ENCODE data around the gene SCYL3. TPM values are rescaled to one million over a fixed set of nuclear protein-coding genes. Genes with fewer than 3 reads are reported as not detected.

SCYL3 gene, protein sequence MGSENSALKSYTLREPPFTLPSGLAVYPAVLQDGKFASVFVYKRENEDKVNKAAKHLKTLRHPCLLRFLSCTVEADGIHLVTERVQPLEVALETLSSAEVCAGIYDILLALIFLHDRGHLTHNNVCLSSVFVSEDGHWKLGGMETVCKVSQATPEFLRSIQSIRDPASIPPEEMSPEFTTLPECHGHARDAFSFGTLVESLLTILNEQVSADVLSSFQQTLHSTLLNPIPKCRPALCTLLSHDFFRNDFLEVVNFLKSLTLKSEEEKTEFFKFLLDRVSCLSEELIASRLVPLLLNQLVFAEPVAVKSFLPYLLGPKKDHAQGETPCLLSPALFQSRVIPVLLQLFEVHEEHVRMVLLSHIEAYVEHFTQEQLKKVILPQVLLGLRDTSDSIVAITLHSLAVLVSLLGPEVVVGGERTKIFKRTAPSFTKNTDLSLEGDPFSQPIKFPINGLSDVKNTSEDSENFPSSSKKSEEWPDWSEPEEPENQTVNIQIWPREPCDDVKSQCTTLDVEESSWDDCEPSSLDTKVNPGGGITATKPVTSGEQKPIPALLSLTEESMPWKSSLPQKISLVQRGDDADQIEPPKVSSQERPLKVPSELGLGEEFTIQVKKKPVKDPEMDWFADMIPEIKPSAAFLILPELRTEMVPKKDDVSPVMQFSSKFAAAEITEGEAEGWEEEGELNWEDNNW
- total RNA-seq (10 to 100 TPM in 1 of 2 donors, 1 to 10 TPM in 1; 7.4 to 11.2 TPM), total RNA-seq (30.7 to 65.9 reads per million in 2 donors)

DNA sequence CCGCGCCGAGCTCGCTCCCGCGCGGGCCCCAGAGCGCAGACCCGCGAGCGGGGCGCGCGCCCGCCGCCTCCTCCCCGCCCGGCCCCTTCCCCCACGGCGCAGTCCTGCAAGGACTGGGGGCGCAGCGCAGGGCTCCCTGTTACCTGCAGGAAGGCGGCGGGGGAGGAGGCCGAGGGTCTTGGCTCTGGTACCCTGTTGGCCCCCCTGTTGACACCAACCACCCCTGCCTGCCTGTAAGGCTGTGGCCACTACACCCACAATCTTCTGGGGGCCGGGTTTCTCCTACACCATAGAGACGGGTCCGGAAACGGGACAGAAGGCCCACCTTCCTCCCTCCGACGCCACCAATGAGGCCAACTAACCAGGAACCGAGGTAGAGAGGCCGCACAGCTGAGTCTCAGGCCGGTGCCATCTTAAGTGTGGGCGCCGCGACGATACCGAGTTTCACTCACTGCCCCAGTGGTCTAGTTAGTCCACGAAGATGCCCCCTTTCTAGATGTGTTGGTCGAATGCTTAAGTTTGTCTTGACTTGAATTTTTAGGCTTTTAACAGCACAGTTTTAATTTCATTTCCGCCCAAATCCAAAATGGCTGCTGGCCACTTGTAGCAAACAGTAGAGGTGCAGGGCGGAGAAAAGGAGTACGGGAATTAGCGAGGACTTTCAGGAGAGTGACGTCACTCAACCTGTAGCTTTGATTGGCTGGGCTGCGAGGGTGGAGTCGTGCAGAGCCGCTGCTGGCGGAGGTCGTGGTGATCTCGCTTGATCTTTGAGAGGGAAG, at the start of gene SCYL3:
Gene SCYL3, minus strand, starts transcription at position 252 of the 779 bp plus-strand sequence. CDS start 5,056 bp downstream, outside the sequence.
- Mint-ChIP-seq H3K36me3 (ENCODE audit: low read depth) (peaks cover 2% of the 10 kb centered on the region), H3K27ac (peak within 1 kb of the TSS; percentile 100), H3K4me1 (peaks cover 42% of the 10 kb centered on the region), H3K4me3 (peak within 1 kb of the TSS; percentile 92), H3K27me3 (peaks cover 17% of the 10 kb centered on the region)
- DNase-seq (peak; percentile 78 to 82 (median 80)), ATAC-seq (peak; percentile 88)
- no peaks in the 10 kb centered on the region for H3K9me3 ChIP-seq (ENCODE audit: control insufficient read depth, low read length, poor library complexity, severe bottlenecking)

DNA sequence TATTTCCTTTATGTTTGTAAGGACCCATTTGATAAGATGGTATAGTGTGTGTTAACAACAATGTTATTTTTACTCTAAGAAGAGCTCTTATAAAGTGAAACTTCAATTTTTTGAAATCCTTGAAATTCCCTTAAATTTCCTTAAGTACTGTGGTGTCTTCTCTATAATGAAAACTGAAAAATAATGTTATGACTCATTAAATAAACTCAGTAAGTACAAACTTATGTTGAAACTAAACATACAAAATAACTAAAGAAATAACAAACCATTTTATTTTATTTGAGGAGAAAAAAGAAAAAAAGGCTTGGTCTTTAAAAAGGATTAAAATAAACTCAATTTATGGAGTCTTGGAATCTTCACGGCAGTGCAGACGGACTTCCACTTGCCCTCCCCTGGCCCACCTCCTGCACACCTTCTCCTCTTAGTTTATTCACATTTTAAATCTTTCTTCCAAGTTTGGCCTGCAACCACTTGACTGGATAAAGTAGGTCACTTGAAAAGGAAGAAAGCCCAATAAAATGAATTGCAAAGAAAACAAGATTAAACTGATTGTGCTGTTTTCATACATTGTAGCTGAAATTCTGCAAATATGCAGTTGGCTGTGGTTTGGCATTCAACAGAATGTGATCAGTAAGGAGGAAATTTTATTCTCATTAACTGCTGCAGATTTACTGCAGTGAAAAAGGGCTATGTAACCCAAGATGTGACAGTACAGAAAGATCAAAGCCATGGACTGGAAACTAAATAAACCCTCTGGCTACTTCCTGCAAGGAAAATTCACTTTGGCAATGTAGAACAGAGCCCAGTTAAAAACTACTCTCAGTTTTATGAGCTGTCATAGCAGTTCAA, 48.5 kb upstream of the SCYL3 start:
- peaks cover 2% of the 10 kb centered on the region for H3K36me3 Mint-ChIP-seq (ENCODE audit: low read depth)
- ATAC-seq: no peak
- no peak overlapping the region for H3K4me3 Mint-ChIP-seq

DNA sequence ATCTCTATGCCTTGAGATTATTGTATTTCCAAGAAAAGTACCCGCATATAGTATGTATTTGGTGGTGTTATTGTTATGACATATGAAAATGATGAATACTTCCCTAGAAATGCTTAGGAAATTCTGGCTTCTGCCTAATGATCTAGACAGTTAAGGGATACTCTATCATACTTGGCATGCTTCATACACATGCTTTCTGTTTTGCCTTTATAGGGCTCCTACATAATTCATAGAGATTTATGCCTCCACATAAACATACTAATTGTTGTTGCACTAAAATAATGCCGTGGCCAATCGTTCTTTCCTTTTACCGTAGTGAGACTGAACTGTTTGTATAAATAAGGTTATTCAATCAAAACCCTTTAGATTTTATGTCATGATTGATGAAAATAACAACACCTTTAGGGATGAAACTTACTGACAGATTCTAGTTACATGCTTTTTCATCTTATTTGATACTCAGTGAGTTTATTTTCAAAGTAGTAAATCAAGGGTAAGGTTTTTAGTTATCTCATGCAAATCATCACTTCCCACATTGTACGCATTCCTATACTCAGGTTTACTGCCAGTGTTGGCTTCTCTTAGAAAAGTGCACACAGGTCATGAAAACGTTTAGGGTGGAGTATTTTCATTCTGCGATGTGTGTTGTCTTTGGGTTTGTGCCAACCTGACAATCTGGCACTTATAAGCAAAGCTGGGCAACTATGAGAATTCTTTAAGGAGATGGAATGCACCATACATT, 40.5 kb upstream of the SCYL3 start:
- H3K9me3 ChIP-seq (ENCODE audit: control insufficient read depth, low read length, poor library complexity, severe bottlenecking): no peaks in the 10 kb centered on the region
- H3K36me3 Mint-ChIP-seq (ENCODE audit: low read depth): no peaks in the 10 kb centered on the region
- no peak overlapping the region for H3K4me3 Mint-ChIP-seq
- H3K4me1 Mint-ChIP-seq: no peaks in the 10 kb centered on the region
- H3K27me3 Mint-ChIP-seq: no peaks in the 10 kb centered on the region
- H3K27ac Mint-ChIP-seq: no peak overlapping the region
- ATAC-seq: no peak
- DNase-seq: no peak

More for the DNA sequence above, 48.5 kb upstream of the SCYL3 start:
- Mint-ChIP-seq H3K27ac (peak overlapping the region; percentile 3), H3K27me3 (no peaks in the 10 kb centered on the region), H3K4me1 (no peaks in the 10 kb centered on the region)
- H3K9me3 ChIP-seq (ENCODE audit: control insufficient read depth, low read length, poor library complexity, severe bottlenecking): no peaks in the 10 kb centered on the region
- no peak for DNase-seq

DNA sequence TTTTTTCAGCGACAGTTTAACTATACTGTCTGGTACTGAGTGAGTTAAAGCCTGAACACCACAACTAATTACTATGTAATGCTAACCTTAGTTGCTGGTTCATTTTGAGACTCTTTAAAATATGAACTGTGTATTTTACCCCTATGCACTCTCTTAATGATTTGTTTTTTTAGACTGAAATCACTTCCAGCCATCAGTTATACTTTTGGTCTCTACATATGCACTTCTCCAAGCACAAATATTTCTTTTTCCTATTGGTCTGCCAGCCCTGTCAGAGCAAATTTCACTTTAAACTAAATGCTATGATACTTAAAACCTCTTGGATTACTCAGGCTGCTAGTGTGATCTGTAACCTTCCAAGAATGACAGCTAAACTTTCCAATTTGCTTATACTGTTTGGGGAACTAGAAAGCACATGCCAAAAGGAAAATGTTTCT, 38.1 kb upstream of the SCYL3 start:
- H3K4me1 Mint-ChIP-seq: peaks cover 4% of the 10 kb centered on the region
- no peaks in the 10 kb centered on the region for H3K27me3 Mint-ChIP-seq
- no peak for DNase-seq
- H3K4me3 Mint-ChIP-seq: no peak overlapping the region
- no peaks in the 10 kb centered on the region for H3K36me3 Mint-ChIP-seq (ENCODE audit: low read depth)
- no peaks in the 10 kb centered on the region for H3K9me3 ChIP-seq (ENCODE audit: control insufficient read depth, low read length, poor library complexity, severe bottlenecking)
- no peak for ATAC-seq
- peak overlapping the region; percentile 19 for H3K27ac Mint-ChIP-seq

DNA sequence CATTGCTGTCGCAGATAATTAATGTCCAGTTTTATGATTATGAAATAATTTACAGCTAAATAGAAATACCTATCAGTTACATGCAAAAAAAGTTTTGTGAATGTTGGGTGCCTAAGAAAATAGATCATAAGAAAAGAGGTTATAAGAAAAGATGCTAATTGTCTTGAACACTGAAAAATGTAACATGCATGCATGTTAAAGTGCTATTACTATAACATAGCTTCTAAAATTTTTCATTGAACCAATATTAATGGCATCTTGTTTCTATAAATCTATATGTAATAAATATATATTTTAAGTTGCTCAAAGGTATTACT, 35.5 kb upstream of the SCYL3 start:
- no peak overlapping the region for H3K4me3 Mint-ChIP-seq
- H3K27ac Mint-ChIP-seq: no peak overlapping the region
- no peaks in the 10 kb centered on the region for H3K36me3 Mint-ChIP-seq (ENCODE audit: low read depth)
- no peaks in the 10 kb centered on the region for H3K27me3 Mint-ChIP-seq
- no peak for DNase-seq
- no peak for ATAC-seq
- no peaks in the 10 kb centered on the region for H3K9me3 ChIP-seq (ENCODE audit: control insufficient read depth, low read length, poor library complexity, severe bottlenecking)
- H3K4me1 Mint-ChIP-seq: peaks cover 9% of the 10 kb centered on the region

DNA sequence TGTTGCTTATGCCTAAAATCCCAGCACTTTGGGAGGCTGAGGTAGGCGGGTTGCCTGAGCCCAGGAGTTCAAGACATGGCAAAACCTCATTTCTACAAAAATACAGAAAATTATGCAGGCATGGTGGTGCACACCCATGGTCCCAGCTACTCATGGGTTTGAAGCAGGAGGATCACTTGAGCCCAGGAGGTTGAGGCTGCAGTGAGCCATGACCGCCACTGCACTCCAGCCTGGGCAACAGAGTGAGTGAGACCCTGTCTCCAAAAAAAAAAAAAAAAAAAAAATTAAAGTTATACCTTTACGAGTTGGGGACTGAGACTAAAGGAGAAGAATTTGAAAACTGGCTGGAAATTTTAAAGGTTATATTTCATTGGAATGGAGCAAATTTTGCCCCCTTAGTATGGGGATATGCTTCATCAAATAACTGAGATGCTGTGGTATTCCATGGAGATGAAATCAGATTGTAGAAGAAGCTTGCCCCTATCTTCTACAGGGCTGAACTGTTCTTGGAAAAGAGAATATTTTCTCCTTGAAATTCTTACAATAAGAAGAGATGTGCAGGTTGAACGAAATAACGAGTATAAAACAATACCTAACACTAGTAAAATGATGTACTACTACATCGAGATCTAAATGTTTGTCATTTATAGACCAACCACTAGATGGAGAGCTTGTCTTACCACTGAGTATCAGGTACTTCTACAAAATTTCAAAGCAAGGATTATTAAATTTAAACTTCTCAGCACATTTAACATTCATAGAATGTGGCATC, 34.9 kb upstream of the SCYL3 start:
- no peak overlapping the region for H3K4me3 Mint-ChIP-seq
- H3K36me3 Mint-ChIP-seq (ENCODE audit: low read depth): no peaks in the 10 kb centered on the region
- peak; percentile 76 for ATAC-seq
- no peaks in the 10 kb centered on the region for H3K27me3 Mint-ChIP-seq
- H3K4me1 Mint-ChIP-seq: peaks cover 9% of the 10 kb centered on the region
- no peak overlapping the region for H3K27ac Mint-ChIP-seq
- no peak for DNase-seq
- H3K9me3 ChIP-seq (ENCODE audit: control insufficient read depth, low read length, poor library complexity, severe bottlenecking): no peaks in the 10 kb centered on the region

DNA sequence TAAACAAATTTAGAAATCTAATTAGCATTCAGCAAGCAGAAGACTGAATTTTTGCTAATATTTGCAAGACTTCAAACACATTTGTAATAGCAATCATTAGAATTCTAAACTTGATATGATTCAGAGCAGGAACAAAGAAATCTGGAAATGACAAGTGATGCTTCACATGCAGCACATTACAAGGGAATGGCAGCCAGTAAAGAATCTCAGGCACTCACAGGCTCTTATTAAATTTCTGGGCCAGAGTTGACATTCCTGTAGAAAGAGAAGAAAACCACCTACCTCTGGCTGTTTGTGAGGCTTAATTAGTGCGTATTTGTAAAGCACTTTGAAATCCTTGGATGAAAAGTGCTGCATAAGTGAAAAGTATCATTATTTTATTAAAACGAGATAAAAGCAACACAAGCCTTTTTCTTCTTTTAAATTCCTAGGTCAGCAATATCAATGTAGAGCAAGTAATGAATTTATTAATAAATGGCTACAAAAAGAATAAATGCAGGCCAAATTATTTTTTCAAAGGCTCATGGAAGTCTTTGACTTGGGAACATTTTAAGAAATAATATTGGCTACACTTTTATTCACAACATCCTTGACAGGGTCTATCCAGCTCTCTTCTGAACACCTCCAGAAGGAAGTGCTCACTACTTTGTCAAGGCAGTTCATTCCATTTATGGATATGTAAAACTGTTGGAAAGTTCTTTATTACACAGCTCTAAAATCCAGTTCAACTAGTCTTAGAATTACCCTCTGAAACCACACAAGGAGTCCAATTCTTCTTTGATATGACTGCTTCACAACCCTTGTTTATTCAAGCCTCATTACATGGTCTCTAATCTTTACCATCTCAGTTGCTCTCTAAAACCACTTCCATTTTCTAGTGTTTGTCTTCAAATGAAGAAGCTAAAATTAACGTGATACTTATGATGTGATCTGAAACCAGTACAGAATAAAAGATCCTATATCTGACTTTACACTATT, 32.1 kb upstream of the SCYL3 start:
- H3K36me3 Mint-ChIP-seq (ENCODE audit: low read depth): peaks cover 4% of the 10 kb centered on the region
- peak overlapping the region; percentile 74 for H3K27ac Mint-ChIP-seq
- no peaks in the 10 kb centered on the region for H3K27me3 Mint-ChIP-seq
- H3K4me1 Mint-ChIP-seq: peaks cover 9% of the 10 kb centered on the region
- no peaks in the 10 kb centered on the region for H3K9me3 ChIP-seq (ENCODE audit: control insufficient read depth, low read length, poor library complexity, severe bottlenecking)
- ATAC-seq (peak; percentile 80), DNase-seq (no peak)
- peak overlapping the region; percentile 43 for H3K4me3 Mint-ChIP-seq

DNA sequence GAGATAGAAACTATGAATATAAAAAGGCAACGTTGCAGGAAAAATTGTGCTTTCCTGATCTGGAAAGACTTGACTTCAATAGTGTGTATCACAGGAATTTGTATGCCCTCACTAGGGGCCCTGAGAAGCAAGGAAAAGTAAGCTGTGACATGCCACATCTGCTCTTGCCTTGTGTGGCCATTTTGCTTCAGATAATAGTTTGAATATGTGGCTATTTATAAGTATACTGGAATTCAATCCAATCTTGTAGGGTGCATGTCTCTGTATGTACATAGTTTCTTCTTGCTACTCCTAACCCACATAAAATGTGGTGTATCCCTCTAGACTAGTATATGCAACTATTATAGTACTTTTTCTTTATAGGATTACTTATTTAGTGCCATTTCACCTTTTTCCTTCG, 31.1 kb upstream of the SCYL3 start:
- no peak overlapping the region for H3K27ac Mint-ChIP-seq
- peaks cover 4% of the 10 kb centered on the region for H3K36me3 Mint-ChIP-seq (ENCODE audit: low read depth)
- H3K4me1 Mint-ChIP-seq: peaks cover 9% of the 10 kb centered on the region
- H3K9me3 ChIP-seq (ENCODE audit: control insufficient read depth, low read length, poor library complexity, severe bottlenecking): no peaks in the 10 kb centered on the region
- no peak overlapping the region for H3K4me3 Mint-ChIP-seq
- DNase-seq (no peak), ATAC-seq (no peak)
- no peaks in the 10 kb centered on the region for H3K27me3 Mint-ChIP-seq

DNA sequence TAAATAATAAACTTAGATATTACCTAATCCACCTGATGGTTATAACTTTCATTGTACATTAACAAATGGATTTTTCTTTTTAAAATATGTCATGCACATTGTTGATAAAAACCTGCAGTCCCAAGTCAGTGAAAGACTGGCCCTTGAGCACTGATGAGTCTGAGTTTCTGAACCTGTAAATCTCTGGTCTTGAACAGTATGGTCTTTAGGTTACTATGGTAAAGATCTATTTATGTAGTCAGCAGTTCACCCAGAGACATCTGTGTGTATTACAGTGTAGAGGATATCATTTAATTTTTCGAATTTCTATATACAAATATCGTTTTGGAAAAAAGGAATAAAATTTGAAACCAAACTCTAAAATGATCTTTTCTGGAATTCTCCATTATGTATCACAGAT, 30.4 kb upstream of the SCYL3 start:
- H3K9me3 ChIP-seq (ENCODE audit: control insufficient read depth, low read length, poor library complexity, severe bottlenecking): no peaks in the 10 kb centered on the region
- H3K27ac Mint-ChIP-seq: no peak overlapping the region
- H3K4me3 Mint-ChIP-seq: no peak overlapping the region
- peaks cover 4% of the 10 kb centered on the region for H3K36me3 Mint-ChIP-seq (ENCODE audit: low read depth)
- H3K27me3 Mint-ChIP-seq: no peaks in the 10 kb centered on the region
- no peak for ATAC-seq
- H3K4me1 Mint-ChIP-seq: peaks cover 9% of the 10 kb centered on the region
- DNase-seq: no peak

DNA sequence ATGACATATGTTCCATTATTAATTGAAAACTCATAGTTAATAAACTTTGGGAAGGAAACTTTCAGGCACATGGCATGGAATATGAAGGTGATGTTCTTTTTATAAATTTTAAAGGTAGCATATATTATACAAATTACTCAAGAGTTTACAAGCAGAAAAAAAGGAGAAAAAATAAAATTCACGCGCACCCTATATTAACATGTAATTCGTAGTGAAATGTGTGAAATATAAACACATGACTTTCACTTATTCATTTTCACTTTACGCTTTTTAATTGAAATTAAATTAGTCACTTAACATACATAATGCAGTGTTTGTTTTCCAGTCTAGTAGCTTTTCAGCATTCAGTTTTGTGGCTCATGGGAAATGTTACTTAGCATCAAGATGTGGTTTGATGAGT, 27.4 kb upstream of the SCYL3 start:
- ATAC-seq (no peak), DNase-seq (no peak)
- Mint-ChIP-seq H3K36me3 (ENCODE audit: low read depth) (peaks cover 4% of the 10 kb centered on the region), H3K27ac (no peak overlapping the region), H3K4me1 (peaks cover 5% of the 10 kb centered on the region), H3K27me3 (no peaks in the 10 kb centered on the region), H3K4me3 (no peak overlapping the region)
- H3K9me3 ChIP-seq (ENCODE audit: control insufficient read depth, low read length, poor library complexity, severe bottlenecking): no peaks in the 10 kb centered on the region

DNA sequence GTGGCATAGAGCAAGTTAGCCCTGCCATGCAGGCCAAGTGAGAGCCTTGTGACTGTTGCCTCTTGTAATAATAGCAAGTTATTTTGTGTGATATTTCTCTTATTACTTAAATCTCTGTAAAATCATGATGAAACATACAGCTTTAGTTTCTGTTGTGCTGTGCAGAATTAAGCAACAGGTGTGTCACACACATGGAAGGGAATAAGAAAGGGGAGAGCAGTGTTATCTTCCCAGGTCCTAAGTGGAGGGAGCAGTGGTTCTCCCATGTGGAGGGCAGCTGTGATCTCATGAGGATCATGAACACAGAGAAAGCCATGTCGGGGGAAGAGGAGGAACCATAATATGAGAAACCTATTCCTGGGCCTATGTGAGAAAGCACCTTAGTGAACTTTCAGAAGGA, 25.2 kb upstream of the SCYL3 start:
- Mint-ChIP-seq H3K4me1 (peaks cover 3% of the 10 kb centered on the region), H3K36me3 (ENCODE audit: low read depth) (peaks cover 4% of the 10 kb centered on the region), H3K4me3 (no peak overlapping the region), H3K27ac (no peak overlapping the region), H3K27me3 (no peaks in the 10 kb centered on the region)
- no peak for DNase-seq
- no peak for ATAC-seq
- H3K9me3 ChIP-seq (ENCODE audit: control insufficient read depth, low read length, poor library complexity, severe bottlenecking): no peaks in the 10 kb centered on the region

Measured in T-helper 17 cell (primary cell).